SK-N-MC (cell line): Measurements from ENCODE around the gene BMP10.
"Not testable (repeated sequence)": the region's sequence is repeated elsewhere in the genome, so short reads cannot be mapped to it uniquely, and the experiment has no call there.

Source experiments
- EZH2 ChIP-seq: fragments of 200-600 bp; sonication (generic); IDR thresholded peaks from one replicate; pipeline ENCODE4 v1.6.1; 2017; ENCODE audit warnings: antibody characterized with exemption
- FOXP2 ChIP-seq: optimal IDR thresholded peaks from 2 replicates; pipeline ENCODE3; 2011; ENCODE audit warnings: mild to moderate bottlenecking, moderate library complexity; ENCODE audit not compliant: insufficient read depth; ENCODE audit errors: extremely low read length, control extremely low read depth

- TF ChIP-seq EZH2, FOXP2: not testable (repeated sequence)
Observed at GRCh38 chr2:68895981-68896380, 24.8 kb upstream of the BMP10 start.
